Measurements from ENCODE around the gene IGF2. TPM values are rescaled to one million over a fixed set of nuclear protein-coding genes. Genes with fewer than 3 reads are reported as not detected.

Gene IGF2
- total RNA-seq, 2 donors from 2014 or later, result 0.21 to 0.77 TPM

DNA sequence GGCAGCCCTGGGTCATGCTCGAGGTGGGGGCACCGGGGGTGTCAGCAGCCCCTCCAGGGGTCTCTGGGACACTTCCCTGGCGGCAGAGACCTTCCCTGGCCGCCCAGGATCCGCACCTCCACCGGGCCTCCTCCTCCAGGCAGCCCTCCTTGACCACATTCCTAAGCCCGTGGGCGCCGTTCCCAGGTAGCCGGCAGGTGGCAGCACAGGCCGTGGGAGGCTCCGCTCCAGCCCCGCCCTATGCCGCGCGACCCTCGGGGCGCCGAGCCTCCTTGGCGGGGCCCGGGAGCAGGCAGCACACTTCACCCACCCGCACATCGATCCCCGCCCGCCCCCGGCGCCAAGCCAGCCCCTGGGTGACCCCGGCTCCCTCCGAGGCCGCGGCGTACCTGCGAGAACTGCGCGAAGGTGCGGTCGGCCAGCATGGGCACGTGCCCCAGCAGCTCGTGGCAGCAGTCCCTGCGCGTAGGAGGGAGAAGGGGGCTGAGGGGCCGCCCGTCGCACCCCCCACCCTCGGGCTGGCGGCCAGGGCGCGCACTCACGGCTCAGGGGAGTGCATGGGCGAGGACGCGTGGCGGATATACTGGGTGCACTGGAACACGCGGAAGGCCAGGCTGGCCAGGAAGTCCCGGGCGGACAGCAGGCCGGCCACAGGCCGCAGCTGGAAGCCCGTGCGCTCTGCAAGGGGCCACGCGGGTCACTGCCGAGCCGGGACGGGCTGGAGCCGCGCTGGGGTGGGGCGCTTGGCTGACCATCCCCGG is 27.1 kb upstream of the IGF2 start:
- H3K9me3 ChIP-seq (ENCODE audit: control insufficient read depth, low read length, poor library complexity, severe bottlenecking), result no peaks in the 10 kb centered on the region
- no peaks in the 10 kb centered on the region for H3K36me3 Mint-ChIP-seq (ENCODE audit: low read depth)
- no peak overlapping the region for H3K4me3 Mint-ChIP-seq
- no peak overlapping the region for H3K27ac Mint-ChIP-seq
- no peaks in the 10 kb centered on the region for H3K4me1 Mint-ChIP-seq
- ATAC-seq (peak; percentile 65), DNase-seq (peak in 1 of 3 donors; percentile 28)
- H3K27me3 Mint-ChIP-seq, result no peaks in the 10 kb centered on the region

DNA sequence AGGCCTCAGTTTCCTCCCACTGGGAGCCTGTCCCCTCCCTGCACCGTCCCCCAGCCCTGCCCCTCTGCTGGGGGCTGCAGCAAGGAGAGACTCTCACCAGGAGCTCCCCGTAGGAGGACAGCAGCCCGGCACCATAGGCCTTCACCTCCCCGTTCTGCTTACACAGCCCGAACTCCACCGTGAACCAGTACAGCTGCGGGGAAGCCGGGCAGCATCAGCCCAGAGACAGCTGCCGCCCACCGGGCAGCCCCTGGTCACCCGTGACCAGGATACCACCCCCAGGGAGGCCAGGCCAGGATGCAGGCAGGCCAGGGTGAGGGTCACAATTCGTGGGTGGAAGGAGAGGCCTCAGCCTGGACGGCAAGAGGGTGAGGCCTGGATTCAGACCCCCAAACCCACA is 26.4 kb upstream of the IGF2 start:
- no peak for DNase-seq
- Mint-ChIP-seq H3K4me1 (no peaks in the 10 kb centered on the region), H3K4me3 (no peak overlapping the region), H3K27me3 (no peaks in the 10 kb centered on the region), H3K36me3 (ENCODE audit: low read depth) (no peaks in the 10 kb centered on the region), H3K27ac (no peak overlapping the region)
- ATAC-seq, result no peak
- H3K9me3 ChIP-seq (ENCODE audit: control insufficient read depth, low read length, poor library complexity, severe bottlenecking), result no peaks in the 10 kb centered on the region

DNA sequence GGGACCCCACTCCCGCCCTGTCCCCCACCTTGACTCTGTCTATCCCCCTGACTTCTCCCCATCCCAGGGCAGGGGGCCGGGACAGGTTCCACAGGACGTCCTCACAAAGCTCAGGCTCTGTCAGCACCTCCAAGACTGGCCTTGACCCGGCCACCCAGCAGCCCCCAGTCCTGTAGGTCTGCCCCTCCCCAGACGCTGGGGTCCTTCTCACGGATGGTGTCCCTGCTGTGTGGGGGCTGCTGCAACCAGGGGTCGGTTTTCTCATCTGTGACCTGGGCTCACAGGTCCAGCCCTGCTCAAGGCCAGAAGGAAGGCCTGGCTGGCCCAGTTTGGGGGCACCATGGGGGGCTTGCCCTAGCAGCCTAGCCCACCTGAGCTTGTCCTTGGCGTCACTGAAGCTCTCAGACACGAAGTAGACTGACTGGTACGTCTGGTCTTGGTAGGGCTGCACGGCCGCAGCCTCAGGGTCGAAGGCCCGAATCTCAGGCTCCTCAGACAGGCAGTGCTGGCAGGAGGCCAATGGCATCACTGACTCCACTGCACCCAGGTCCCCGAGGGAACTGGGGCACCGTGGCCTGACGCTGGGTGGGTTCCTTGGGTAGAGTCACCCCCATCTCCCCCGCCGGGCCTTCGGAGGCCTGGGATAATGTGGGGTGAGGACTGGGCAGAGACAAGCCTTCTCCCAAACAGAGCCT is 25.8 kb upstream of the IGF2 start:
- H3K4me3 Mint-ChIP-seq, result no peak overlapping the region

DNA sequence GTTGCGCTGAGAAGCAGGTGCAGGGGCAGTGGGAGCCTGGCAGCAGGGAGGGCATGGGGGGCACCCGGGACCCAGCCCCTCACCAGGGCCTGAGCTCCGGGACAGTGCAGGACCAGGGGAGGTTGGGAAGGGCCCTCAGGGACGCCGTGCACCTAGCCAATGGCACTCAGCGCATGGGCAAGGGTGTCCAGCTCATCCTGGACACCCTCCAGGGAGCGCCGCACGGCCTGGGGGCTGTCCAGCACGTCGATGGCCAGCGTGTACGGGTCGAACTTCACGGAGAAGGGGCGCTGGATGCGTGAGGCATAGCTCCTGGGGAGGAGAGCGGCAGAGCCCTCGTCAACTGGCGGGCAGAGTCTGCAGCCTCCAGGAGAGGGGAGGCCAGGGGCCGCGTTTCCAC is 24.9 kb upstream of the IGF2 start:
- H3K4me3 Mint-ChIP-seq, result no peak overlapping the region

More for the DNA sequence above, 25.8 kb upstream of the IGF2 start:
- no peaks in the 10 kb centered on the region for H3K36me3 Mint-ChIP-seq (ENCODE audit: low read depth)
- H3K4me1 Mint-ChIP-seq, result no peaks in the 10 kb centered on the region
- no peak overlapping the region for H3K27ac Mint-ChIP-seq
- DNase-seq, result no peak
- no peaks in the 10 kb centered on the region for H3K9me3 ChIP-seq (ENCODE audit: control insufficient read depth, low read length, poor library complexity, severe bottlenecking)
- no peaks in the 10 kb centered on the region for H3K27me3 Mint-ChIP-seq
- ATAC-seq, result no peak

DNA sequence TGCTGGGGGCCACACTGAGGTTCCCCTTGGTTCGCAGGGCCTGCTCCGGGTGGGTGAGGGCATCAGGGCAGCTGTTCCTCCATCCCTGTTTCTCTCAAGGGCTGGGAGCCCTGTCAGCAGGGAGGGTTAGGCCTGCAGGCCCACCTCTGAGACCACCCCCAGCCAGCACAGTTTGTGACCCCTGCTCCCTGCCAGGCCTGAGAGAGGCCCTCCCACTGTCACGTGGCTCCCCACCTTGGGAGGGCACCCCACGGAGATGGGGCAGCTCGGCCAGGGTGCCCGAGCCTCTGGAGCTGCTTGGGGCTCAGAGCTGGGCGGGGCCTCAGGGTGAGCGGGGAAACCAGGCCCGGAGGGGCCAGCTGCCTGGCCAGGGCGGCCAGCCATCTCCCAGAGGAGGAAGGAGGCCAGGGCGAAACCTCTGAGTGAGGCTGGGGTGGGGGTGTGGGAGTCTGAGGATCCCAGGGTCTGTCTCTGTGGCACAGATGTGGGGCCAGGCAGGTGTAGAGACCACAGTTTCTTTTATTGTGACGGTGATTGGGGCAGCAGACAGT is 24.3 kb upstream of the IGF2 start:
- ATAC-seq (no peak), DNase-seq (no peak)
- Mint-ChIP-seq H3K4me3 (no peak overlapping the region), H3K27ac (no peak overlapping the region), H3K4me1 (no peaks in the 10 kb centered on the region), H3K27me3 (no peaks in the 10 kb centered on the region), H3K36me3 (ENCODE audit: low read depth) (no peaks in the 10 kb centered on the region)
- H3K9me3 ChIP-seq (ENCODE audit: control insufficient read depth, low read length, poor library complexity, severe bottlenecking), result no peaks in the 10 kb centered on the region

More for the DNA sequence above, 24.9 kb upstream of the IGF2 start:
- H3K9me3 ChIP-seq (ENCODE audit: control insufficient read depth, low read length, poor library complexity, severe bottlenecking), result no peaks in the 10 kb centered on the region
- Mint-ChIP-seq H3K27ac (no peak overlapping the region), H3K4me1 (no peaks in the 10 kb centered on the region), H3K36me3 (ENCODE audit: low read depth) (no peaks in the 10 kb centered on the region), H3K27me3 (no peaks in the 10 kb centered on the region)
- DNase-seq, result no peak
- ATAC-seq, result no peak

DNA sequence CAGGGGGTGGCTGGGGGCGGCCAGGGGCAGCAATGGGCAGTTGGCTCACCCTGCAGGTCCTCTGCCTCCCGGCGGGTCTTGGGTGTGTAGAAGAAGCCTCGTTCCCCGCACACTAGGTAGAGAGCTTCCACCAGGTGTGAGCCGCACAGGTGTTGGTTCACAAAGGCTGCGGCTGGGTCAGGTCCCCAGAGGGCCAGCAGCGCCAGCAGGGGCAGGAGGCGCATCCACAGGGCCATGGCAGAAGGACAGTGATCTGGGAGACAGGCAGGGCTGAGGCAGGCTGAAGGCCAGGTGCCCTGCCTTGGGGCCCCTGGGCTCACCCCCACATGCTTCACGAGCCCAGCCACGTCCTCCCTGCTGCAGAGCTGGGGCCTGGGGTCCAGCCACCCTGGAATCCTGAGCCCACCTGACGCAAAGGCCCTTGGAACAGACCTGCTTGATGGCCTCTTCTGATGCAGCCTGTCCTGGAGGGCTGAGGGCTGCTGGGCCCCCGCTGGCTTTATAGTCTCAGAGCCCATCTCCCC is 21.6 kb upstream of the IGF2 start, which contains the start of gene INS:
Gene INS (minus strand): TSS at position 474 of the 524 bp plus-strand sequence. CDS start 238 bp downstream, at position 236.
- no peaks in the 10 kb centered on the region for H3K4me1 Mint-ChIP-seq
- no peaks in the 10 kb centered on the region for H3K9me3 ChIP-seq (ENCODE audit: control insufficient read depth, low read length, poor library complexity, severe bottlenecking)
- no peaks in the 10 kb centered on the region for H3K27me3 Mint-ChIP-seq
- ATAC-seq, result no peak
- H3K4me3 Mint-ChIP-seq, result no peak within 1 kb of the TSS
- DNase-seq, result no peak
- H3K27ac Mint-ChIP-seq, result no peak within 1 kb of the TSS
- H3K36me3 Mint-ChIP-seq (ENCODE audit: low read depth), result no peaks in the 10 kb centered on the region

DNA sequence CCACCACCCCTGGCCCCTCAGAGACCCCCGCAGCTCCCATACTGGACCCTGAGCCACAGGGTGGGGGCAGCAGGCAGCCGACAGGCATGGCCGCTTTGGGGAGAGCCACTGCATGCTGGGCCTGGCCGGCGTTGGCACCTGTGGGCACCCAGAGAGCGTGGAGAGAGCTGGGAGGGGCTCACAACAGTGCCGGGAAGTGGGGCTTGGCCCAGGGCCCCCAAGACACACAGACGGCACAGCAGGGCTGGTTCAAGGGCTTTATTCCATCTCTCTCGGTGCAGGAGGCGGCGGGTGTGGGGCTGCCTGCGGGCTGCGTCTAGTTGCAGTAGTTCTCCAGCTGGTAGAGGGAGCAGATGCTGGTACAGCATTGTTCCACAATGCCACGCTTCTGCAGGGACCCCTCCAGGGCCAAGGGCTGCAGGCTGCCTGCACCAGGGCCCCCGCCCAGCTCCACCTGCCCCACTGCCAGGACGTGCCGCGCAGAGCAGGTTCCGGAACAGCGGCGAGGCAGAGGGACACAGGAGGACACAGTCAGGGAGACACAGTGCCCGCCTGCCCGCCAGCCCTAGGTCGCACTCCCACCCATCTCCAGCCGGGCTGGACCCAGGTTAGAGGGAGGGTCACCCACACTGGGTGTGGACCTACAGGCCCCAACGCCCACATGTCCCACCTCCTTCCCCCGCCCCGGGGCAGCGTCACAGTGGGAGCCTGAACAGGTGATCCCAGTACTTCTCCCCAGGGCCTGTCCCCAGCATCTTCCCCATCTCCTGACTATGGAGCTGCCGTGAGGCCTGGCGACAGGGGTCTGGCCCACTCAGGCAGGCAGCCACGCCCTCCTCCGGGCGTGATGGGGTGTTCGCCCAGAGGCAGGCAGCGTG is 20.6 kb upstream of the IGF2 start:
- no peak for ATAC-seq
- H3K9me3 ChIP-seq (ENCODE audit: control insufficient read depth, low read length, poor library complexity, severe bottlenecking), result no peaks in the 10 kb centered on the region
- Mint-ChIP-seq H3K36me3 (ENCODE audit: low read depth) (no peaks in the 10 kb centered on the region), H3K27me3 (no peaks in the 10 kb centered on the region), H3K4me1 (no peaks in the 10 kb centered on the region), H3K4me3 (no peak overlapping the region), H3K27ac (no peak overlapping the region)
- no peak for DNase-seq

DNA sequence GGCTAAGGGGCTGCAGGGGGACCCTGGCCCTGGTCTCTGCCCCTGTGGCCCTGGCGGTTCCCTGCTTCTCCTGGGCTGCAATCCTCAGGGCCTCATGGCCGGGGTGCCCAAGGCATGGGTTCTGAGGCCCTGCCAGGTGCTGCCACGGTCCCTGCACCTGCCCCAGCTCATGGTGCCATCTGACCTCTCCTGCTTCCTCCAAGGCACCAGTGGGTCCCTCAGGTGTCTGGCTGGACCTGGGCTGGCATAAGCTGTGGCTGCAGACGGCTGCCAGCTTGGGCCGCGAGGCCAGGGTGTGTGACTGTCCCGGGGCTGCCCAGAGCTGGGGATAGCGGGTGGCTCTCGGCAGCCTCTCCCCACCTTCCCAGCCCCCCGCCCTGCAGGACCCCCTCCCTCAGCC is 19.8 kb upstream of the IGF2 start:
- H3K27ac Mint-ChIP-seq, result no peak overlapping the region
- H3K9me3 ChIP-seq (ENCODE audit: control insufficient read depth, low read length, poor library complexity, severe bottlenecking), result no peaks in the 10 kb centered on the region
- ATAC-seq (no peak), DNase-seq (no peak)
- no peaks in the 10 kb centered on the region for H3K36me3 Mint-ChIP-seq (ENCODE audit: low read depth)
- no peak overlapping the region for H3K4me3 Mint-ChIP-seq
- H3K4me1 Mint-ChIP-seq, result no peaks in the 10 kb centered on the region
- H3K27me3 Mint-ChIP-seq, result no peaks in the 10 kb centered on the region

DNA sequence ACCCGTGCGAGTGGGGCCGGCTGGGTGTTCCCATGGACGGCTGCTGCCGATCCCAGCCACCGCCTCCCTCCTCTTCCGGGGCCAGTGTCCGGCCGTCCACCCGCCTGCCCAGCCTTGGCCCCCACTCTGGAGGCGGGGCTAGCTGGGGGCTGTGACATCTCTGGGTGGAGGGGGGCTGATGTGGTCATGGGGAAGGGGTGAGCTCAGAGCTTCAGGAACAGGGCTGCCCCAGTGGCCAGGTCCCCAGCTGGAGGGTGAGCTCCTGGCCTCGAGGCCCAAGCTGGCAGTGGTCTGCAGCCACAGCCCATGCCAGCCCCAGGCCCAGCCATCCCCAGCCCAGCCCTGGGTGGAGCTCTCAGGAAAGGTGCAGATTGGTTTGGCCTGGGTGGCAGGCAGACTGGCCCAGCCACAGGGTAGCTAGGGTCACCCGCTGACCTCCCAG is 19.1 kb upstream of the IGF2 start:
- DNase-seq (no peak), ATAC-seq (no peak)
- no peak overlapping the region for H3K4me3 Mint-ChIP-seq
- H3K36me3 Mint-ChIP-seq (ENCODE audit: low read depth), result no peaks in the 10 kb centered on the region
- H3K27me3 Mint-ChIP-seq, result no peaks in the 10 kb centered on the region
- H3K27ac Mint-ChIP-seq, result no peak overlapping the region
- no peaks in the 10 kb centered on the region for H3K9me3 ChIP-seq (ENCODE audit: control insufficient read depth, low read length, poor library complexity, severe bottlenecking)
- H3K4me1 Mint-ChIP-seq, result no peaks in the 10 kb centered on the region

DNA sequence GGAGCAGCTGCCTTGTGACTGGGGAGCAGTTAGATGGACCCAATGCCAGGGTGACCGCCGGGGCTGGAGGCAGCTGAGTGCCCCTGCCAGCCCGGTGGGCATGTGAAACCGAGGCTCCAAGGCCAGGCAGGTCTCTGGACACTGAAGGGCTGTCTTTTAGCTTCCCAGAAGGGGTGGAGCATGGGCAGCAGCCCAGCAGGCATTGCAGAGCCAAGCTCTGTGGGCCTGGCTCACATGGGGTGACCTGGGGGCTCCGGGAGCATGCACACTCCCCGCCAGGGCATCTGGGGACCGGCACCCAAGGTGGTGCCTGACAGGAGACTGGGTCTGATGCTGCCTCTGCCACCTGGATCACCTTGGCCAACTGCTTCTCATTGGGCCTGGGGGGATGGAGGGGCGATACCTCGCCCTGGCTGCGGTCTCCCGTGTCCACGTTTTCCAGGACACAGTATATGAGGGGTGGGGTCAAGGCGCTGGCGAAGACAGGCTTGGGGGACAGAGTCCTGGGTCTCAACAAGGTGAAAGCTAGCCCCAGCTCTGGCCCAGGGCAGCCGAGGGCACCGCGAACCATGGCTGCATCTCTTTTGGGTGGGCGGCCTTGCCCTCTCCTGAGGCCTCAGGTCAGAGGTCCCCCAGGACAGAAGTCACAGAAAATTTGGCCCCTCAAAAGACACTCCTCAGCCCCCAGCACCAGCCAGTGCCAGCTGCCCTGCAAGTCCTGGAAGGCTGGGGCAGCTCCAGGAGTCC is 18.3 kb upstream of the IGF2 start:
- DNase-seq (no peak), ATAC-seq (no peak)

DNA sequence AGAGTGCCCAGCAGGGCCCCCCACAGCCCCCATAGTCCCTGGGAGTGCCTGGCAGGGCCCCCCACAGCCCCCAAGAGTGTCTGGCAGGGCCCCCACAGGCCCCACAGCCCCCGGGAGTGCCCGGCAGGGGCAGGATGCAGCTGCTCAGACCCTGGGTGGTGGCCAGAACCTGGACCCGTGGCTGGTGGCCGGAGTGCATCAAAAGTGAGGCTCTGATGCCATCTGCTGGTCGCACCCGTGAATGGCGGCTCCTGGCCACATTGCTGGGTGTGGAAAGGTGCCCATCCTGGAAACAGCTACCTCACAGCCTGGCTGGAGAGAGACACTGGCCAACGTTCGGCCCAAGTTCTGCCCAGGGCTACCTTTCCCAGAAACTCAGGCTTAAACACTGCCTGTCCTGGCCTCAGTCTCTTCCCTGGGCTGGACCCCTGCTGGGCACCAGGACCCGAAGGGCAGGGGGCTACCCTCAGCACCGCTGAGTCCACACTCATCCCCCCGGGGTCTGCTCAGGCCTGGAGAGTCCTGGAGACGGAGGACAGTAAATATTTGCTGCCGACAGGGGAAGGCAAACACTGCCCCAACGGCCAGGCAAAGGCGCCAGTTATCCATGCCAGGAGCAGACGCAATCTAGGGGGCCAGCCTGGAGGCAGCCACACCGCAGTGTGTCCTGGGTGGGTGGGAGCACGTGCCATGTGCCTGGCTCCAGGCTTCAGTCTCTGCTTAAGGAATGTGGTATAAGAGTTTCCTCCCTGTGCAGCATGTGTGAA is 17.4 kb upstream of the IGF2 start:
- H3K27ac Mint-ChIP-seq, result no peak overlapping the region

More for the DNA sequence above, 18.3 kb upstream of the IGF2 start:
- Mint-ChIP-seq H3K4me1 (no peaks in the 10 kb centered on the region), H3K27me3 (no peaks in the 10 kb centered on the region), H3K27ac (no peak overlapping the region), H3K4me3 (no peak overlapping the region), H3K36me3 (ENCODE audit: low read depth) (no peaks in the 10 kb centered on the region)
- no peaks in the 10 kb centered on the region for H3K9me3 ChIP-seq (ENCODE audit: control insufficient read depth, low read length, poor library complexity, severe bottlenecking)

DNA sequence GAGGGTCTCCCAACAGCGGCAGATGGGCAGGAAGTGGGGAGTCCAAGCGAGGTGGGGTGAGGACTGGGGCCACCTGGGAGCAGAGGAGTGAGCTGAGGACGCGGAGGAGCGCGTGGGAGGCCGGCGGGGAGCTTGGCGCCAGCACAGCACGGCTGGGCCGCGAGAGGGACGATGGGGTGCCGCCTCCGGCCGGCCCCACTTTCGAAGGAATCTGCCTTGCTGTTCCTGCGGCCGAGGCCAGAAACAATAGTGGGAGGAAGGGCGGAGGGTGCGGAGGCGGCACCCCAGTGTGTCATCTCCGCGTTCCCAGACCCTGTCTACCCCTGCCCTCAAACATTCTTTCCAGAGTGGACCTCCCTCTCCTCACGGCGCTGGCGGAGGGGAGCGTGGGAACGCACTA is 16.3 kb upstream of the IGF2 start:
- no peak for ATAC-seq
- H3K4me1 Mint-ChIP-seq, result peaks cover 5% of the 10 kb centered on the region
- no peaks in the 10 kb centered on the region for H3K36me3 Mint-ChIP-seq (ENCODE audit: low read depth)
- DNase-seq, result no peak
- no peaks in the 10 kb centered on the region for H3K9me3 ChIP-seq (ENCODE audit: control insufficient read depth, low read length, poor library complexity, severe bottlenecking)
- no peak overlapping the region for H3K4me3 Mint-ChIP-seq
- H3K27me3 Mint-ChIP-seq, result peaks cover 9% of the 10 kb centered on the region
- H3K27ac Mint-ChIP-seq, result no peak overlapping the region

More for the DNA sequence above, 17.4 kb upstream of the IGF2 start:
- H3K9me3 ChIP-seq (ENCODE audit: control insufficient read depth, low read length, poor library complexity, severe bottlenecking), result no peaks in the 10 kb centered on the region
- Mint-ChIP-seq H3K36me3 (ENCODE audit: low read depth) (no peaks in the 10 kb centered on the region), H3K4me3 (no peak overlapping the region), H3K4me1 (peaks cover 5% of the 10 kb centered on the region), H3K27me3 (no peaks in the 10 kb centered on the region)
- peak in 2 of 3 donors; percentile 29 to 52 for DNase-seq
- no peak for ATAC-seq
